Inflammatory macrophage treated with lipopolysaccharide for 1 hour (primary cell): Measurements from ENCODE around the gene HS3ST6.
"Not testable (repeated sequence)": the region's sequence is repeated elsewhere in the genome, so short reads cannot be mapped to it uniquely, and the experiment has no call there.

Source experiments
- DNase-seq, 2 donors: peaks; one replicate each; pipeline ENCODE4 v3.0.0-alpha.2; 2020 to 2022

Gene HS3ST6

GRCh38 chr16:1946495-1947368 lies 28.5 kb upstream of the HS3ST6 start:
- DNase-seq, result no peak

GRCh38 chr16:1945559-1946391 lies 27.6 kb upstream of the HS3ST6 start:
- DNase-seq, result no peak

- DNase-seq, result no peak
Measured at GRCh38 chr16:1944612-1945199, 26.5 kb upstream of the HS3ST6 start.

GRCh38 chr16:1942810-1943726 lies 24.9 kb upstream of the HS3ST6 start, which contains the start of gene MSRB1:
Gene MSRB1, minus strand, starts transcription at chr16:1943199. Its CDS starts 43 bp downstream, at chr16:1943156.
- peak; percentile 99 to 100 for DNase-seq

- peak; percentile 47 to 62 for DNase-seq
Measured at GRCh38 chr16:1942047-1942809, 24.0 kb upstream of the HS3ST6 start.

- no peak for DNase-seq
Measured at GRCh38 chr16:1941162-1942046, 23.2 kb upstream of the HS3ST6 start.

GRCh38 chr16:1940273-1941161 lies 22.3 kb upstream of the HS3ST6 start:
- peak in 1 of 2 donors; percentile 31 for DNase-seq

GRCh38 chr16:1939833-1940232 lies 21.6 kb upstream of the HS3ST6 start:
- DNase-seq, result not testable (repeated sequence)

GRCh38 chr16:1938910-1939309 lies 20.7 kb upstream of the HS3ST6 start:
- no peak for DNase-seq

- peak; percentile 78 to 88 for DNase-seq
Measured at GRCh38 chr16:1938316-1938715, 20.1 kb upstream of the HS3ST6 start.

- no peak for DNase-seq
Measured at GRCh38 chr16:1936945-1937479, 18.8 kb upstream of the HS3ST6 start.

GRCh38 chr16:1933097-1933661 lies 15.0 kb upstream of the HS3ST6 start:
- no peak for DNase-seq

- no peak for DNase-seq
Measured at GRCh38 chr16:1932050-1933028, 14.1 kb upstream of the HS3ST6 start.

- DNase-seq, result no peak
Measured at GRCh38 chr16:1930338-1930720, 12.1 kb upstream of the HS3ST6 start.

GRCh38 chr16:1929578-1930337 lies 11.5 kb upstream of the HS3ST6 start:
- DNase-seq, result peak; percentile 71 to 93

- no peak for DNase-seq
Measured at GRCh38 chr16:1929105-1929504, 10.9 kb upstream of the HS3ST6 start.

- no peak for DNase-seq
Measured at GRCh38 chr16:1926271-1926670, 8.1 kb upstream of the HS3ST6 start.
